ENCODE results near the gene LRMDA. TPM values are rescaled to one million over a fixed set of nuclear protein-coding genes. Genes with fewer than 3 reads are reported as not detected.
A peak's percentile ranks its signal among the peaks of the same experiment; 100 is the strongest.

LRMDA gene
- total and polyA plus RNA-seq, 7 donors, result 1.0 to 5.7 (median 2.5) TPM

DNA sequence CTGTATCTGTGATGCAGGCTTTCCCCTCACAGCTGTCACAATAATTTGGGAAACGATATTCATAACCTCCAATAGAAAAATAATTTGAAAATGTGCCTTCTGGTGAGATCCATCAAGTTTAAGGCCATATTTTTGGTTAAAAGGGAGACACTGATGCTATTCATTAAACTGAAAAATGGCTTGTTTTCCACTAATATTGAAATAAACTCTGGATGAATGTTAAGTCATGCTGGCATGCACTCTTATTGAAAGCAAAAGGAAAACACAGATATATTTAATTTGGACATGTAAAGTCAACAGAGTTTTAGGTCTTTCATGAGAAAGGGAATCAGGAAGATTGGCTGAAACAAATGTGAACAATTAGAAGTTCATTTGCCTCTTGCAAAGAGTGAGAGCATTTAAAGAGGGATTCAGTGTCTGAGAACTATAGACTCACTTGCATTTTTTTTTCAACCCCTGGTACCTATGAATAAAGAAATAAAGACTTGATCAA lies 879.2 kb downstream of the LRMDA start:
- Histone ChIP-seq H3K36me3 (ENCODE audit: insufficient read depth in 1 of 2, low read depth in 1 of 2) (no peaks in the 10 kb centered on the region), H3K27me3 (ENCODE audit: insufficient read depth in 3 of 3, low read length in 2 of 3) (no peaks in the 10 kb centered on the region), H3K9me3 (no peaks in the 10 kb centered on the region), H3K4me1 (no peaks in the 10 kb centered on the region), H3K4me3 (no peak overlapping the region), H3K27ac (no peak overlapping the region)
- no peak for ATAC-seq
- TF ChIP-seq, protein P1, sequence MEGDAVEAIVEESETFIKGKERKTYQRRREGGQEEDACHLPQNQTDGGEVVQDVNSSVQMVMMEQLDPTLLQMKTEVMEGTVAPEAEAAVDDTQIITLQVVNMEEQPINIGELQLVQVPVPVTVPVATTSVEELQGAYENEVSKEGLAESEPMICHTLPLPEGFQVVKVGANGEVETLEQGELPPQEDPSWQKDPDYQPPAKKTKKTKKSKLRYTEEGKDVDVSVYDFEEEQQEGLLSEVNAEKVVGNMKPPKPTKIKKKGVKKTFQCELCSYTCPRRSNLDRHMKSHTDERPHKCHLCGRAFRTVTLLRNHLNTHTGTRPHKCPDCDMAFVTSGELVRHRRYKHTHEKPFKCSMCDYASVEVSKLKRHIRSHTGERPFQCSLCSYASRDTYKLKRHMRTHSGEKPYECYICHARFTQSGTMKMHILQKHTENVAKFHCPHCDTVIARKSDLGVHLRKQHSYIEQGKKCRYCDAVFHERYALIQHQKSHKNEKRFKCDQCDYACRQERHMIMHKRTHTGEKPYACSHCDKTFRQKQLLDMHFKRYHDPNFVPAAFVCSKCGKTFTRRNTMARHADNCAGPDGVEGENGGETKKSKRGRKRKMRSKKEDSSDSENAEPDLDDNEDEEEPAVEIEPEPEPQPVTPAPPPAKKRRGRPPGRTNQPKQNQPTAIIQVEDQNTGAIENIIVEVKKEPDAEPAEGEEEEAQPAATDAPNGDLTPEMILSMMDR (IDR thresholded peaks at IDR 0.05), result no peak
- intact Hi-C loops (cut with DNase I), result loop anchor here in 1 of 2 donors (5.0 kb wide), 1 partner anchor 908 kb away; the partner anchor contains the start of gene ZNF503
- 62 to 70% (median 65%) methylated on average over 1 of the region's 1 CpG for WGBS, 3 donors
- DNase-seq, result no peak

DNA sequence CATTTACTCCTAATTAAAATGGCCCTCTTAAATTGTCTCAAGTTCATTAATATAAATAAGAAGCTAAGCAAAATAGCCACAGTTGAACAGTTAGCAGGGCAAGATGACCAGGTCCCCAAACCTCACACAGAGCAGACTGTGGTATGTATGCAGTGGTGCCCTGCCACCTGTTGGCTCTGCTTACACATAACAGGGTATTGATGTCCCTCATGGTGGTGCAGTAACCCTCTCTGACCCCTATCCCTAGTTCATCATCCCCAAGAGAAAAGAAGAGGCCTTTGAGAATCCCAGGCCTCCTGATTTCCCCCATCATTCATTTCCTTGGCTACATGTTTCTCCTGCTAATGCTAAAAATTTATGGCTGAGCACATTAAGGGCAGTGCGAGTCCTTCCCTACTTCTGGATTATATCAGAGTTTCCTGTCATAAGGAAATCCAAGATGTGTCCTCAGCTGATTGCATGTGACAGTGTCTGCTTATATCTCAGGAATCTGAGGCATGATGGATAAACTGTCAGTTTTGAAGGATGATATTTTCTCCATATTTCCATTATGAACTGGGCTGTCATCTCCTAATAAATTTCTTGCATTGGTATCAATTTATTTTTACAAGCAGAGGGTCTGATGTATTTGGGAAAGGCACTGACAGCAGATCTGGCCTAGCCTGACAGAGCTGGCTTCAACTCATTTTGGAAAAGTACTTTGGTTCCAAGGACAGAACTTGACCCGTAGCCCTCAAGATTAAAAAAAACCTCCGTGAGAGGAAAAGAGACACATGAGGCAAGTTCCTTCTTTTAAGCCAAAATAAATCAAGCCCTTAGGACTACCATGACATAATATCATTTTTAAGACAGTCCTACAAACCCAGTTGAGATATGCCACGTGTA lies 880.6 kb downstream of the LRMDA start:
- TF ChIP-seq, protein P1 (IDR thresholded peaks at IDR 0.05), result peak; percentile 40
- ATAC-seq (peak; percentile 51 to 87 (median 74)), DNase-seq (no peak)
- Histone ChIP-seq H3K36me3 (ENCODE audit: insufficient read depth in 1 of 2, low read depth in 1 of 2) (no peaks in the 10 kb centered on the region), H3K4me1 (no peaks in the 10 kb centered on the region), H3K27me3 (ENCODE audit: insufficient read depth in 3 of 3, low read length in 2 of 3) (no peaks in the 10 kb centered on the region), H3K9me3 (peaks cover 2% of the 10 kb centered on the region), H3K27ac (no peak overlapping the region), H3K4me3 (no peak overlapping the region)
- WGBS, 3 donors, result 16 to 35% (median 23%) methylated on average over 4 of the region's 4 CpGs
- intact Hi-C loops (cut with DNase I), result loop anchor here in 1 of 2 donors (5.0 kb wide), 1 partner anchor 910 kb away; the partner anchor contains the start of gene ZNF503

DNA sequence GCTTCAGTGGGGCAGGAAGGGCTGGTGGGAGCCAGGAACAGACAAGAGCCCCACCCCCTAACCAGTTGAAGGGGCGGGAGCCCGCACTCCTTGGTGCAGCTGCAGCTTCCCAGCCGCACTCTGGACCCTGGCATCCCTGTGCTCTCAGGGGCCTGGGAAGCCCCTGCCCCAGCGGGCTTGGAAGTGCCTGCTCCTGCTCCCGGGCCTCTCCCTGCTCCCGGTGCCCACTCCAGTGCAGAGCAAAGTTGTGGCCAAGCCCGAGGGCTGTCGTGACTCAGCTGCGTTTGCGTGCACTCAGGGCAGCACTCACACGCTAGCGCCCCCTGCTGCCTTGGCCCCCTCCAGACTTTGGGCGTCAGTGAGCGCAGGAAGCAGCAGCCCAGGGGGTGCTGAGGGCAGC lies 883.8 kb downstream of the LRMDA start:
- intact Hi-C loops (cut with DNase I), result no loop called here

DNA sequence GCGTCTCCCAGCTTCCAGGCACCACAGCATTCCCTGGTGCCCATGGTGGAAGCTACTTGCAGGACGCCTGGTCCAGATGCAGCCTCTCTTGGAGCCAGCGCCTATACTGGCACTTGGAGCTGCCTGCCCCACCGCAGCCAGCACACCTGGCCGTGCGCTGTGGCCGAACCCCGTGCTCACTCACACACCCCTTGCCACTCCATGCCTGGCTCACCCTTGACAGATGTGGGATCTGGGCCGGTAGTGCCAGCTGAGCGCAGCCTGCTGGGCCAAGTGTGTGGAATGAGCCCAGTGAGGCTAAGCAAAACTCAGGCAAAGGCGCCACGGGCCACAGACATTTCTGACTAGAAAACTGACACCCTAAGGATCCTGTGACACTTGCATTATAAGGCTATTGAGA lies 884.8 kb downstream of the LRMDA start:
- H3K27me3 ChIP-seq (ENCODE audit: insufficient read depth in 3 of 3, low read length in 2 of 3), result no peaks in the 10 kb centered on the region
- ATAC-seq (no peak), DNase-seq (no peak)
- H3K27ac ChIP-seq, result no peak overlapping the region
- 69 to 83% (median 74%) methylated on average over 12 of the region's 12 CpGs for WGBS, 3 donors
- peaks cover 4% of the 10 kb centered on the region for H3K9me3 ChIP-seq
- H3K36me3 ChIP-seq (ENCODE audit: insufficient read depth in 1 of 2, low read depth in 1 of 2), result no peaks in the 10 kb centered on the region
- H3K4me1 ChIP-seq, result no peaks in the 10 kb centered on the region
- H3K4me3 ChIP-seq, result no peak overlapping the region
- intact Hi-C loops (cut with DNase I), result no loop called here
- TF ChIP-seq, protein P1 (IDR thresholded peaks at IDR 0.05), result no peak

More for the DNA sequence above, 883.8 kb downstream of the LRMDA start:
- 89 to 95% (median 93%) methylated on average over 14 of the region's 14 CpGs for WGBS, 3 donors
- Histone ChIP-seq H3K4me3 (no peak overlapping the region), H3K27ac (no peak overlapping the region), H3K36me3 (ENCODE audit: insufficient read depth in 1 of 2, low read depth in 1 of 2) (no peaks in the 10 kb centered on the region), H3K27me3 (ENCODE audit: insufficient read depth in 3 of 3, low read length in 2 of 3) (no peaks in the 10 kb centered on the region), H3K9me3 (peaks cover 4% of the 10 kb centered on the region), H3K4me1 (no peaks in the 10 kb centered on the region)
- no peak for DNase-seq
- ATAC-seq, result no peak
- TF ChIP-seq, protein P1 (IDR thresholded peaks at IDR 0.05), result no peak
